ENCODE results near the gene TPMT. TPM values are rescaled to one million over a fixed set of nuclear protein-coding genes. Genes with fewer than 3 reads are reported as not detected.

Gene TPMT
- total RNA-seq, 1 experiment from 2014 or later: 12.2 TPM

Other genes starting within 250 kb of the TPMT start
- gene KIF13A, start 167.4 kb downstream of the TPMT start, total RNA-seq (2014; rRNA removed): 32.5 and 37.4 TPM in 2 replicates
- 1.5 and 3.3 TPM in 2 replicates for gene NHLRC1, start 32.4 kb downstream of the TPMT start, total RNA-seq (2014; rRNA removed)
- 12.2 and 13.3 TPM in 2 replicates for gene KDM1B, start 345 bp upstream of the TPMT start, total RNA-seq (2014; rRNA removed)
- 160 and 173 TPM in 2 replicates for gene DEK, start 109.5 kb upstream of the TPMT start, total RNA-seq (2014; rRNA removed)
- 0.13 and 0.80 TPM in 2 replicates for gene RNF144B, start 232.3 kb upstream of the TPMT start, total RNA-seq (2014; rRNA removed)